HG03060 (cell line): ENCODE results near the gene PEX10.

Experiments
- ATAC-seq: cut with Tn5 transposase; IDR thresholded peaks from one replicate; pipeline ENCODE4 v1.9.1; 2021; ENCODE audit warnings: low read depth, moderate number of reproducible peaks; ENCODE audit not compliant: unreplicated experiment

Gene PEX10

GRCh38 chr1:2377751-2378440 lies 34.5 kb downstream of the PEX10 start:
- no peak for ATAC-seq

GRCh38 chr1:2376931-2377672 lies 35.3 kb downstream of the PEX10 start:
- no peak for ATAC-seq

- no peak for ATAC-seq
These were observed 36.1 kb downstream of the PEX10 start for GRCh38 chr1:2376261-2376741.

- no peak for ATAC-seq
These were observed 36.5 kb downstream of the PEX10 start for GRCh38 chr1:2375923-2376260.

GRCh38 chr1:2375246-2375922 lies 37.0 kb downstream of the PEX10 start:
- no peak for ATAC-seq

GRCh38 chr1:2374252-2375155 lies 37.9 kb downstream of the PEX10 start:
- no peak for ATAC-seq

GRCh38 chr1:2373551-2374251 lies 38.7 kb downstream of the PEX10 start:
- ATAC-seq: no peak

- no peak for ATAC-seq
These were observed 39.5 kb downstream of the PEX10 start for GRCh38 chr1:2372551-2373490.

GRCh38 chr1:2368053-2368744 lies 44.2 kb downstream of the PEX10 start:
- ATAC-seq: no peak

GRCh38 chr1:2363847-2364513 lies 48.4 kb downstream of the PEX10 start:
- ATAC-seq: no peak

GRCh38 chr1:2360588-2361364 lies 51.6 kb downstream of the PEX10 start:
- ATAC-seq: no peak

- no peak for ATAC-seq
These were observed 53.4 kb downstream of the PEX10 start for GRCh38 chr1:2358651-2359640.

- no peak for ATAC-seq
These were observed 54.3 kb downstream of the PEX10 start for GRCh38 chr1:2358072-2358471.

GRCh38 chr1:2356911-2357845 lies 55.2 kb downstream of the PEX10 start:
- no peak for ATAC-seq

GRCh38 chr1:2356401-2356800 lies 56.0 kb downstream of the PEX10 start:
- ATAC-seq: no peak
